GM04503 (cell line): ENCODE data around the gene WIPF2.

Experiments
- DNase-seq: peaks from one replicate; pipeline ENCODE4 v3.0.0-alpha.2; 2012; ENCODE audit warnings: low read depth

The WIPF2 gene

DNA sequence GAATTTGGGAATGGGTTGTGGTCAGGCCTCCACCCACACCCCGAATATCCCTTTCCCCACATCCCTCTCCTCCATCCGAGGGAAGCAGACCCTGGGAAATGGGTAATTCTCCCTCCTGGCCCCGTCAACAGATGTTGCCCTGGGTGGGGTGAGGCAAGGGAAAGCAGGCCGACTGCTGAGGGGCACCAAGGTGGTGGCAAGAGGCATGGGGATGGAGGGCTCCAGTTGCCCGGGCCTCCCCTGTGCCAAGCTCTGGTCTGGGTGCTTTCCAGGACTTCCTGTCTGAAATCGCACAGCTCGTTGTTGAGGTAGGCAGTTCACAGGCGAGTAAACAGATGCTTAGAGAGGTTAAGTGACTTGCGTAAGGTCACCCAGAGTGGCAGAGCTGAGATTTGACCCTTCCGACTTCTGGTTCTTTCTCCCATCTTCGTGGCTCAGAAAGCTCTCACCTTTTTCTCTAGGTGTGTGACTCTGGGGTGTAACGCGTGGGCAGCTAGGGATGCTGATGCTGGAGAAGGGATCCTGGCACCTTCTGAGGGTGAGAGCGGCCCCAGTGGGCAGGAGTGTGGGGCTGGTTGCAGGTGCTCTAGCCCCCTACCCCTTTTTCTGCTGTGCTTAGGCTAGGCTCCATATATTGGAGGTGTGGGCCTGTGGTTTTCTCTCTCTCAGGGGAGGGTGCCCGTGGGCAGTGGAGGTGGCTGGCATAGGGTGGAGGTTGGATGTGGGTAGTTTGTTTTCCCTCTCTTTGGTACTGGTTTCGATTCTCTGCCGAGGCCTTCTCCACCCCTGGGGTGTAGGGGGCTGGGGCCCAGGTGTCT lies 107.1 kb downstream of the WIPF2 start:
- no peak for DNase-seq

GRCh38 chr17:40326832-40327199 lies 107.7 kb downstream of the WIPF2 start:
- no peak for DNase-seq

GRCh38 chr17:40327244-40327729 lies 108.2 kb downstream of the WIPF2 start:
- no peak for DNase-seq

DNA sequence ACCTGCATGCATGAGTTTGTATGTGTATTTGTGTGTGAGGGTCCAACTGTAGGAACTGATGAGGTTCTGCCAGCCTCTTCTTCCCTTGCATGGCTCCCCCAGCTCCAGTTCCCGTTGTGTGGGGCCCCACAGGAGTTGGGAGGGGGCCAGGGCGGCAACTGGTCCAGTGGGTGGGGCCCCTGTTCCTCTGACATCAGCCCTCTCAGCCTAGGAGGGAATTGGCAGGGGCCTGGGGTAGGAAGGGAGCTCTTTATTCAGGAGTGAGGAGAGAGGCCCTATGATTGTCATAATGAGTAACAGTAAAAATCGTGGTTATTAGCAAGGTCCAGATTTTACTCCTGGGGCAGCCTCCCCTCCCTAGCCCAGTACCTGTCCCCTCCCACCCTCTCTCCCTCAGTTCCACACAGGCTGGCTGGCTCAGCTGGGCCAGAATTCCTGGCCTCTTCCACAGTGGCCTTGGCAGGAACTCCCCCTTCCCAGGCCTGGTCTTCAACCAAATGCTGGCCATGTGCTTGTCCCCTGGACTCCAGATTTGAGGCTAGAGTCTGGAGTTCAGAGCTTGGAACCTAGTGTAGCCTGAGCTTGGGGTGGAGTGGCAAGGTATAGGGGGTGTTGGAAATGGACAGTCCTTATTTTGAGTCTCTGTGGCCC lies 108.8 kb downstream of the WIPF2 start:
- DNase-seq, result no peak

GRCh38 chr17:40328386-40328766 lies 109.3 kb downstream of the WIPF2 start:
- no peak for DNase-seq

GRCh38 chr17:40329839-40330794 lies 111.0 kb downstream of the WIPF2 start:
- no peak for DNase-seq

DNA sequence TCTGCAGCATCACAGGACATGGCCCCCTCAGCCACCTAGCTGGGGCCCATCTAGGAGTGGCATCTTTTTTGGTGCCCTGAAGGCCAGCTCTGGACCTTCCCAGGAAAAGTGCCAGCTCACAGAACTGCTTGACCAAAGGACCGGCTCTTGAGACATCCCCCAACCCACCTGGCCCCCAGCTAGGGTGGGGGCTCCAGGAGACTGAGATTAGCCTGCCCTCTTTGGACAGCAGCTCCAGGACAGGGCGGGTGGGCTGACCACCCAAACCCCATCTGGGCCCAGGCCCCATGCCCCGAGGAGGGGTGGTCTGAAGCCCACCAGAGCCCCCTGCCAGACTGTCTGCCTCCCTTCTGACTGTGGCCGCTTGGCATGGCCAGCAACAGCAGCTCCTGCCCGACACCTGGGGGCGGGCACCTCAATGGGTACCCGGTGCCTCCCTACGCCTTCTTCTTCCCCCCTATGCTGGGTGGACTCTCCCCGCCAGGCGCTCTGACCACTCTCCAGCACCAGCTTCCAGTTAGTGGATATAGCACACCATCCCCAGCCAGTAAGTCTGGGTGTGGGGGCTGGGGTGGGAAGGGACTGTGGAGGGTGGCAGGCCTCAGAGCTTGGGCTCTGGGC lies 111.9 kb downstream of the WIPF2 start:
- DNase-seq, result no peak

DNA sequence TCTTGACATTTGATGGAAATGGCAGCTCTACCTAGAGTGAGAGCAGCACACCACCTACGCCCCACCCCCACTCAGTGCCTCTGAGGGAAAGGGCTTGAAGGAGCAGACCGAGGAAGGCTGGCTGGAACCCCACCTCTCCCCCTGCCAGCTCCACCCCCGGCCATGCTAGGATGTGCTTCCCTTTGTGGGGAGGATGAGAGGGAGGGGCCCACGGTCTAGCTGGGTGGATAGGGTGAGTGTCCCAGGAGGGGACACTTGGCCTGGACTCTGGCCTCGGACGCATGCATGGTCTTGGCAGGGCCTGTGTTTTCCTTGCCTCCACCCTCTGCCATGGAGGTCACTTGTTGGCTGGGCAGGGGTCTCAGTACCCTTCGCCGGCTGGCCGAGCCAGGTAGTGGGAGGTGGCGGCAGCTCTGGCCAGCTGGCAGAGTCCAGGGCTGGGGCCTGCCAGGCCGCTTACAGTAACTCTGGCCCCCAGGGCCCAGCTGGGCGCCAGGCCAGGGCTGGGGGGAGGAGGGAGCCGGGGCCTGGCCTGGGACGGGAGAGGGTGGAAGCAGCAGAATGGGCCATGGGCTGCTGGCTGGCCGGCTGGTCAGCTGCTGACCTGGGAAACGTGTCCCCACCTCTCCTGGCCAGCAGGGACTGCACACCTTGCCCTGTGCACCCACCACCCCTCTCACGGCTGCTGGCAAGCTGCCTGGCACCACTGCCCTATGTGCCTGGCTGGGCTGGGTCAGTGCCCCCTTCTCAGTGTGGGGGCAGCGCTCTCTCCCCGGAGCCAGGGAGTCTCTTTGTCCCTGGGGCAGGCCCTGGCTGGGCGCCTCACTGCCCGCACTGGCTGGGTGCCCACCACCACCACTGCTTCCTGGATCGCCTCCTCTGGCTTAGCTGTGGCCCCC lies 112.9 kb downstream of the WIPF2 start:
- no peak for DNase-seq
